ENCODE measurements around the gene NR3C2. TPM values are rescaled to one million over a fixed set of nuclear protein-coding genes. Genes with fewer than 3 reads are reported as not detected.

Gene NR3C2
- total RNA-seq, 1 donor from 2014 or later: 2.7 TPM

DNA sequence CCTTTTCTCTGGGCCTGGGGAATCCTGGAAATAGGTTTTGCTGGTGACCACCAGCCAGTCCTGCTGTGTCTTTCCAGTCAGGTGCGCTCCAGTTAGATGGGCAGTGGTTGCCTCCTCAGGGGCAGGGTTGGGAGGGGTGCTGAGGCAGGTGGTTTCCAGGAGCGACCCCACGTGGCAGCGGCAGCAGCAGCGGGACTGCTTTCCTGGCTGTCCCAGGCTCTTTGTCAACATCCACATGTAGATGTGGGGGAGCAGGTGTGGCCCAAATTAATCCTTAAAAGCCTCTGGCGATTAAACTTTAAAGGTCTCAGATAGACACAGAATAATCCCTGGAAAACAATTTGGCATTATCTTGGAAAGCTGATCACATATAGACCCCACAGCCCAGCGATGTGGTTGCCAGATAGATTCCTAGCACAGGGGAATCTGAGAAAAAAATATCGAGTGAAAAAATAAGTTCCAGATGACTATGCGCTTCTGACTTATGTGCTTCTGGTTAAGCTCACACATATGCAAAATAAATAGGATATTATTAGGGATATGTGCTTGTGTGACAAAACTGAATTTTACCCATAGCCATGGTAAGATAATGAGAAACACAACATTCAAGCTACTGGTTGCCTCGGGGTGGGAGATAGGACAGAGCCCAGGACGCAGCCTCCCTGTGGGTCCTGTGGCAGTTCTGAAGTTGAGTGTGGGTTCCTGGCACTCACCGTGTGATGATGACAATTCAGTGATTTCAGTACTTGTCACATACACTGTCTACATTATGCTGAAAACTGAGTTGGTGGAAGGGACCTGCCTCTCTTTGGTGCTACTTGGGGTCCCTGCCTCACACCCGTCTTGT lies 373.9 kb downstream of the NR3C2 start:
- H3K9me3 Mint-ChIP-seq (ENCODE audit: low read depth): no peaks in the 10 kb centered on the region
- peaks cover 4% of the 10 kb centered on the region for H3K4me1 Mint-ChIP-seq (ENCODE audit: low read depth)
- H3K27me3 Mint-ChIP-seq: no peaks in the 10 kb centered on the region
- peaks cover 3% of the 10 kb centered on the region for H3K36me3 Mint-ChIP-seq (ENCODE audit: insufficient read depth)
- TF ChIP-seq, protein P1, sequence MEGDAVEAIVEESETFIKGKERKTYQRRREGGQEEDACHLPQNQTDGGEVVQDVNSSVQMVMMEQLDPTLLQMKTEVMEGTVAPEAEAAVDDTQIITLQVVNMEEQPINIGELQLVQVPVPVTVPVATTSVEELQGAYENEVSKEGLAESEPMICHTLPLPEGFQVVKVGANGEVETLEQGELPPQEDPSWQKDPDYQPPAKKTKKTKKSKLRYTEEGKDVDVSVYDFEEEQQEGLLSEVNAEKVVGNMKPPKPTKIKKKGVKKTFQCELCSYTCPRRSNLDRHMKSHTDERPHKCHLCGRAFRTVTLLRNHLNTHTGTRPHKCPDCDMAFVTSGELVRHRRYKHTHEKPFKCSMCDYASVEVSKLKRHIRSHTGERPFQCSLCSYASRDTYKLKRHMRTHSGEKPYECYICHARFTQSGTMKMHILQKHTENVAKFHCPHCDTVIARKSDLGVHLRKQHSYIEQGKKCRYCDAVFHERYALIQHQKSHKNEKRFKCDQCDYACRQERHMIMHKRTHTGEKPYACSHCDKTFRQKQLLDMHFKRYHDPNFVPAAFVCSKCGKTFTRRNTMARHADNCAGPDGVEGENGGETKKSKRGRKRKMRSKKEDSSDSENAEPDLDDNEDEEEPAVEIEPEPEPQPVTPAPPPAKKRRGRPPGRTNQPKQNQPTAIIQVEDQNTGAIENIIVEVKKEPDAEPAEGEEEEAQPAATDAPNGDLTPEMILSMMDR (IDR thresholded peaks at IDR 0.05; ENCODE audit: unreplicated experiment): no peak
- no peak overlapping the region for H3K27ac Mint-ChIP-seq
- H3K4me3 Mint-ChIP-seq (ENCODE audit: low read depth): no peak overlapping the region
- DNase-seq (ENCODE audit: low spot score, unreplicated experiment): no peak

DNA sequence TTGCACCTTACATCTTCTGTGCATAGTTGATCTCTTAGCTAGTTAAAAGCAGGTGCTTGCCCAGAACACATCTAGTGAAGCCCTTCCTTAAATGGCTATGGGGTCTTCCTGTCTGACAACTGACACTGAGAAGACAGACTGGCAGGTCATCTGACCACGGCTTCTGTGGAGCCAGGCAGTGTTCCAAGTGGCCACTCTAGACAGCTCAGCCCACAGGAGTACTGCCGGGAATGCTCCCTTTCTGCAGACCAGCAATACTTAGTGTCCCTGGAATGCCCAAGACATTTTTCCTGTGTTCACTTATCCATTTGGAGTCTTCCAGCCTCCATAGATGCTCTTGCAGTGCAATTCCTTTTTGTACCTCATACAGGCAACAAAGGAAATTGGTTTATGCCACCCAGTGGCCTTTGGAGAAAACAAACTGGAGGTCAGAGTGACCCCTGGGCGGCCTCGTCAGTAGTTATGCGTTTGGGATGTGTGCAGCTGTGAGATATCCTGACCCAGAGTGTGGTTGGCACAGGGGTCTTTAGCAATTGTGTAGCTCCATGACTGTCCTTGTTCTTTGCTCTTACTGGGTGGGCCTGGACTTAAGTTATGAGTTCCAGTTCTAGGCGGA lies 374.8 kb downstream of the NR3C2 start:
- DNase-seq (ENCODE audit: low spot score, unreplicated experiment): no peak
- Mint-ChIP-seq H3K9me3 (ENCODE audit: low read depth) (no peaks in the 10 kb centered on the region), H3K4me3 (ENCODE audit: low read depth) (no peak overlapping the region), H3K27me3 (no peaks in the 10 kb centered on the region), H3K27ac (no peak overlapping the region), H3K36me3 (ENCODE audit: insufficient read depth) (peaks cover 3% of the 10 kb centered on the region), H3K4me1 (ENCODE audit: low read depth) (peaks cover 4% of the 10 kb centered on the region)
- TF ChIP-seq, protein P1 (IDR thresholded peaks at IDR 0.05; ENCODE audit: unreplicated experiment): no peak

DNA sequence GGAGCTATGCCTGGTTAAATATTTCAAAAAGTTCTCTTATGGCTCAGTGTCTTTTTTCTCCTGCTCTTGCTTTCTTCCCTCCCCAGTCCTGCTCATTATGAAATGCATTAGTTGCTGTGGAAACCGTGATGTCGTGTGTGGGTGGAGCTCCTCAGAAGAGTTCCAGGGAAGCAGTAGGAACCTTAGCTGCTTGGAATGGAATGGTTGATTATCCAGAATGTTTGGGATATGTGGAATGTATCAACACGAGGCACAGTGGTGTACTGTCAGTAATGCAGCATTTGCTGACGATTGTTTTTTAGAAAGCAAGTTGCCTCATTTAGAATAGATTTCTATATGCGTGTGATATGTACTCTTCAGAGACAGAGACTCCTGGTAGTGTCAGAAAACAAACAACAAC lies 377.1 kb downstream of the NR3C2 start:
- Mint-ChIP-seq H3K27ac (no peak overlapping the region), H3K36me3 (ENCODE audit: insufficient read depth) (peaks cover 3% of the 10 kb centered on the region), H3K9me3 (ENCODE audit: low read depth) (no peaks in the 10 kb centered on the region), H3K4me1 (ENCODE audit: low read depth) (peaks cover 18% of the 10 kb centered on the region), H3K4me3 (ENCODE audit: low read depth) (no peak overlapping the region), H3K27me3 (no peaks in the 10 kb centered on the region)
- DNase-seq (ENCODE audit: low spot score, unreplicated experiment): no peak
- TF ChIP-seq, protein P1 (IDR thresholded peaks at IDR 0.05; ENCODE audit: unreplicated experiment): no peak

DNA sequence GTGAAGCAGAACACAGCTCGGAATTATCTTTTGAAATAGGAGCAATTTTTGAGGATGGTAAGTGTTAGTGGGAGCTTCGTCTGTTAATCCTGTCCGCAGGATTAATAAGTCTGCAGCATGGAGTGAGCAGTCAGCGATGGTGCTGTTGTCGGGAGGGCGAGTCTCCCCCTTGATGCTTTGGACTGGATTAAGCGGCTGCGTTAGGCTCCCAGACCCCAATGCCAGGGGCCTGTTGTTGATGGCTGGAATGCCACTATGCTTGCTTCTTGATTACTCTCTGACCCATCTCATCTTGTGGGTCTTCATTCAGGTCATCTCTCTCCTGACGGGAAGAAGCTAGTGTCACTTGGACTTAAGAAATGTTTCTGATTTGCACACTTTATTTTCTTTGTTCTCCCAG lies 377.8 kb downstream of the NR3C2 start:
- Mint-ChIP-seq H3K4me3 (ENCODE audit: low read depth) (no peak overlapping the region), H3K27me3 (no peaks in the 10 kb centered on the region), H3K4me1 (ENCODE audit: low read depth) (peaks cover 18% of the 10 kb centered on the region), H3K9me3 (ENCODE audit: low read depth) (no peaks in the 10 kb centered on the region), H3K27ac (no peak overlapping the region), H3K36me3 (ENCODE audit: insufficient read depth) (peaks cover 3% of the 10 kb centered on the region)
- DNase-seq (ENCODE audit: low spot score, unreplicated experiment): no peak
- TF ChIP-seq, protein P1 (IDR thresholded peaks at IDR 0.05; ENCODE audit: unreplicated experiment): no peak

DNA sequence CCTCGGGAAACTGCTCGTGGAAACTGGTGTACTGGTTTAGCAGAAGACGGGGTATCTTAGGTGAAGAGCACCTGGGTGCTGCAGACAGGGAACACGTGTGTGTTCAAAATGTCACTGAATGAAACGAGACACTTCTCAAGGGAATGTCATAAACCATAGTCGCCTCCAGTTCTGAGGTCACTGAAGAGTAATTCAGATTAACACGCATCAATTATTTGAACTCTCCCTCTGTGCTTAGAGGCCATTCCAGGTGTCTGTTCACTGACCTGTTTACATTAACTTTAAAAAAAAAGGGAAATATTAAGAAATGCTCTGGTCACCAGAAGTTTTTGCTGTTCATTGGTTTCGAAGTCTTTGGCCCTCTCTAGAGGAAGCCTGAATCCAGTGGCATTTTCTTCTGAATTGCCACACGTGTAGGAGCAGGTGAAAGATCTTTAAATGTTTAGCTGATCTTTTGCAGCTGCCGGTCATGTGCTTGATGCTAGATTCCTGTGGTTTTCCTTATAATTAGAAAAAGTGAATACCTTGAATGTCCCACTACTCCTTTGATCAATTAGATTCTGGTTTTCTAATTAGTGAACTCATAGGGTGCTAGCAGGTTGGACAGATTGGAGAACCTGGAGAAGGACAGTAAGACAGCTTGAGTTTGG lies 379.8 kb downstream of the NR3C2 start:
- TF ChIP-seq, protein P1 (IDR thresholded peaks at IDR 0.05; ENCODE audit: unreplicated experiment): no peak
- H3K9me3 Mint-ChIP-seq (ENCODE audit: low read depth): no peaks in the 10 kb centered on the region
- no peaks in the 10 kb centered on the region for H3K27me3 Mint-ChIP-seq
- H3K27ac Mint-ChIP-seq: no peak overlapping the region
- H3K36me3 Mint-ChIP-seq (ENCODE audit: insufficient read depth): peaks cover 3% of the 10 kb centered on the region
- H3K4me3 Mint-ChIP-seq (ENCODE audit: low read depth): no peak overlapping the region
- H3K4me1 Mint-ChIP-seq (ENCODE audit: low read depth): peaks cover 18% of the 10 kb centered on the region
- DNase-seq (ENCODE audit: low spot score, unreplicated experiment): no peak
